Measurements from ENCODE around the gene ZMIZ2.

ZMIZ2 gene

GRCh38 chr7:44738876-44739665 lies 9.6 kb upstream of the ZMIZ2 start:
- no peaks in the 10 kb centered on the region for H3K9me2 ChIP-seq (replicated peaks; ENCODE audit: insufficient read depth, low read length)
- H3K4me3 ChIP-seq (ENCODE audit: insufficient read depth, low read length, poor library complexity, severe bottlenecking): no peak overlapping the region
- no peaks in the 10 kb centered on the region for H3K79me2 ChIP-seq (ENCODE audit: insufficient read depth, low read length)
- H2AFZ ChIP-seq (ENCODE audit: low read depth, low read length, severe bottlenecking): no peak overlapping the region
- H3F3A ChIP-seq (ENCODE audit: insufficient read depth): no peaks in the 10 kb centered on the region
- H3K36me3 ChIP-seq (ENCODE audit: low read length): no peaks in the 10 kb centered on the region
- no peak overlapping the region for H3K9ac ChIP-seq (ENCODE audit: low read length)
- TF ChIP-seq EZH2phosphoT487 (conservative IDR thresholded peaks at IDR 0.05; ENCODE audit: low read length) (no peak), CTCF (IDR thresholded peaks at IDR 0.05; ENCODE audit: insufficient read depth, low read length, poor library complexity, severe bottlenecking) (no peak)
- H3K27ac ChIP-seq (ENCODE audit: low read depth, low read length): no peak overlapping the region
- H3K27me3 ChIP-seq (ENCODE audit: low read length): no peaks in the 10 kb centered on the region
- H3K4me2 ChIP-seq (ENCODE audit: low read depth, low read length, poor library complexity, severe bottlenecking): no peak overlapping the region
- no peaks in the 10 kb centered on the region for H3K9me3 ChIP-seq (ENCODE audit: insufficient read depth, low read length)
- H4K20me1 ChIP-seq (ENCODE audit: low read depth, low read length): no peaks in the 10 kb centered on the region

DNA sequence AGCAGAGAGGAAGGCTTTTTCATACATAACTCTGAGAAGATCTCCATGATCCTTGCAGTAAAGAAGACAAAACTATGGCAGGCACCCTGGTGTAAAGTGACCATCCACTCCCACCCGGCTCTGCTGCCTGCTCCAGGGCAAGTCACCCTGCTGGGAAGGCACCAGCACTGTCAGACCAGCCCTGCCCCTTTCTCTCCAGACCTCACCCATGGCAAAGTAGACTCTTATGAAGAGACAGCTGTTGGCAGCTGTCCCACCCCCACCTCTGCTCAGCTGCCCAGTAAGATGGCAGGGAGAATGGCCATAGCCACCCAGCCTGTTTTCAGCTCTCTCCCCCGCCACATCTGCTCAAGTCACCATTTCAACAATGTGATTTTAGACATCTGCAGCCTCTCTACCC lies 8.6 kb upstream of the ZMIZ2 start:
- no peak overlapping the region for H3K9ac ChIP-seq (ENCODE audit: low read length)
- H3K79me2 ChIP-seq (ENCODE audit: insufficient read depth, low read length): no peaks in the 10 kb centered on the region
- H3K9me3 ChIP-seq (ENCODE audit: insufficient read depth, low read length): no peaks in the 10 kb centered on the region
- H3K4me3 ChIP-seq (ENCODE audit: insufficient read depth, low read length, poor library complexity, severe bottlenecking): no peak overlapping the region
- H3K36me3 ChIP-seq (ENCODE audit: low read length): no peaks in the 10 kb centered on the region
- no peaks in the 10 kb centered on the region for H3F3A ChIP-seq (ENCODE audit: insufficient read depth)
- no peak overlapping the region for H3K27ac ChIP-seq (ENCODE audit: low read depth, low read length)
- H3K9me2 ChIP-seq (replicated peaks; ENCODE audit: insufficient read depth, low read length): no peaks in the 10 kb centered on the region
- H4K20me1 ChIP-seq (ENCODE audit: low read depth, low read length): no peaks in the 10 kb centered on the region
- H3K4me2 ChIP-seq (ENCODE audit: low read depth, low read length, poor library complexity, severe bottlenecking): no peak overlapping the region
- no peak for TF ChIP-seq EZH2phosphoT487 (conservative IDR thresholded peaks at IDR 0.05; ENCODE audit: low read length)
- no peak for TF ChIP-seq CTCF (IDR thresholded peaks at IDR 0.05; ENCODE audit: insufficient read depth, low read length, poor library complexity, severe bottlenecking)
- no peaks in the 10 kb centered on the region for H3K27me3 ChIP-seq (ENCODE audit: low read length)
- no peak overlapping the region for H2AFZ ChIP-seq (ENCODE audit: low read depth, low read length, severe bottlenecking)

GRCh38 chr7:44743750-44744149 lies 4.9 kb upstream of the ZMIZ2 start:
- TF ChIP-seq EZH2phosphoT487 (conservative IDR thresholded peaks at IDR 0.05; ENCODE audit: low read length) (no peak), CTCF (IDR thresholded peaks at IDR 0.05; ENCODE audit: insufficient read depth, low read length, poor library complexity, severe bottlenecking) (no peak)
- Histone ChIP-seq H3K4me2 (ENCODE audit: low read depth, low read length, poor library complexity, severe bottlenecking) (no peak overlapping the region), H4K20me1 (ENCODE audit: low read depth, low read length) (no peaks in the 10 kb centered on the region), H3K9me3 (ENCODE audit: insufficient read depth, low read length) (no peaks in the 10 kb centered on the region), H3K9ac (ENCODE audit: low read length) (no peak overlapping the region), H3K27ac (ENCODE audit: low read depth, low read length) (no peak overlapping the region), H3K27me3 (ENCODE audit: low read length) (no peaks in the 10 kb centered on the region), H2AFZ (ENCODE audit: low read depth, low read length, severe bottlenecking) (no peak overlapping the region), H3K79me2 (ENCODE audit: insufficient read depth, low read length) (no peaks in the 10 kb centered on the region), H3K9me2 (replicated peaks; ENCODE audit: insufficient read depth, low read length) (no peaks in the 10 kb centered on the region), H3K36me3 (ENCODE audit: low read length) (no peaks in the 10 kb centered on the region), H3K4me3 (ENCODE audit: insufficient read depth, low read length, poor library complexity, severe bottlenecking) (no peak overlapping the region), H3F3A (ENCODE audit: insufficient read depth) (peaks cover 6% of the 10 kb centered on the region)

Measured in SU-DHL-6 (cell line).